Sigmoid colon (tissue), 4 donors: ENCODE measurements around the gene CCDC85A.

Source experiments
- EP300 ChIP-seq, 4 donors: sonication (generic); formaldehyde crosslinking; IDR thresholded peaks; one replicate each; pipeline ENCODE4 v1.6.1; 2017; ENCODE audit warnings: antibody characterized with exemption in 4 of 4
- POLR2A ChIP-seq, 2 donors: fragments of 450-650 bp; IDR thresholded peaks; one replicate each; pipeline ENCODE4 v1.6.1; 2016; ENCODE audit warnings: antibody characterized with exemption in 2 of 2, mild to moderate bottlenecking in 2 of 2, moderate library complexity in 2 of 2
- POLR2AphosphoS5 ChIP-seq, 4 donors: sonication (generic); formaldehyde crosslinking; IDR thresholded peaks; one replicate each; pipeline ENCODE4 v1.6.1; 2017; ENCODE audit warnings: antibody characterized with exemption in 4 of 4
- TF ChIP-seq, protein P1 (sequence below), 4 experiments: fragments of 450-650 bp in 3 of 4; fragments of 200-600 bp in 1 of 4; IDR thresholded peaks; one replicate each; pipeline ENCODE4 v1.5.1; 2016 to 2019; ENCODE audit warnings: antibody characterized with exemption in 4 of 4, mild to moderate bottlenecking in 3 of 4, moderate library complexity in 2 of 4

- TF ChIP-seq EP300 (IDR thresholded peaks at IDR 0.05), result no peak
- TF ChIP-seq, protein P1, sequence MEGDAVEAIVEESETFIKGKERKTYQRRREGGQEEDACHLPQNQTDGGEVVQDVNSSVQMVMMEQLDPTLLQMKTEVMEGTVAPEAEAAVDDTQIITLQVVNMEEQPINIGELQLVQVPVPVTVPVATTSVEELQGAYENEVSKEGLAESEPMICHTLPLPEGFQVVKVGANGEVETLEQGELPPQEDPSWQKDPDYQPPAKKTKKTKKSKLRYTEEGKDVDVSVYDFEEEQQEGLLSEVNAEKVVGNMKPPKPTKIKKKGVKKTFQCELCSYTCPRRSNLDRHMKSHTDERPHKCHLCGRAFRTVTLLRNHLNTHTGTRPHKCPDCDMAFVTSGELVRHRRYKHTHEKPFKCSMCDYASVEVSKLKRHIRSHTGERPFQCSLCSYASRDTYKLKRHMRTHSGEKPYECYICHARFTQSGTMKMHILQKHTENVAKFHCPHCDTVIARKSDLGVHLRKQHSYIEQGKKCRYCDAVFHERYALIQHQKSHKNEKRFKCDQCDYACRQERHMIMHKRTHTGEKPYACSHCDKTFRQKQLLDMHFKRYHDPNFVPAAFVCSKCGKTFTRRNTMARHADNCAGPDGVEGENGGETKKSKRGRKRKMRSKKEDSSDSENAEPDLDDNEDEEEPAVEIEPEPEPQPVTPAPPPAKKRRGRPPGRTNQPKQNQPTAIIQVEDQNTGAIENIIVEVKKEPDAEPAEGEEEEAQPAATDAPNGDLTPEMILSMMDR (IDR thresholded peaks at IDR 0.05), result no peak
- TF ChIP-seq POLR2AphosphoS5 (IDR thresholded peaks at IDR 0.05), result no peak
- no peak for TF ChIP-seq POLR2A (IDR thresholded peaks at IDR 0.05)
Observed at GRCh38 chr2:56314796-56315195, 131.0 kb downstream of the CCDC85A start.
